Thyroid gland (tissue), 4 donors: ENCODE measurements around the gene CD72. TPM values are rescaled to one million over a fixed set of nuclear protein-coding genes. Genes with fewer than 3 reads are reported as not detected.

Source experiments
- DNase-seq, 2 donors: peaks; one replicate each; pipeline ENCODE4 v3.0.0-alpha.2; 2019
- H3K27ac ChIP-seq, 3 donors: fragments of 200-600 bp; sonication (generic); 1 replicate in 2 of 3; 2 replicates in 1 of 3; pipeline ENCODE4 v1.5.1; 2016 to 2019; ENCODE audit warnings: mild to moderate bottlenecking in 1 of 3, moderate library complexity in 1 of 3
- H3K27me3 ChIP-seq: fragments of 200-600 bp; sonication (generic); one replicate; pipeline ENCODE4 v1.5.1; 2019
- H3K36me3 ChIP-seq, 2 donors: fragments of 200-600 bp; sonication (generic); one replicate each; pipeline ENCODE4 v1.5.1; 2016 to 2019
- H3K4me1 ChIP-seq, 2 donors: fragments of 200-600 bp; sonication (generic); one replicate each; pipeline ENCODE4 v1.5.1; 2017 to 2019
- H3K4me3 ChIP-seq, 3 donors: fragments of 200-600 bp; sonication (generic); replicated peaks in 1 of 3; 1 replicate in 2 of 3; 2 replicates in 1 of 3; pipeline ENCODE4 v1.5.1; 2016; ENCODE audit warnings: mild to moderate bottlenecking in 1 of 3
- H3K9me3 ChIP-seq: fragments of 200-600 bp; sonication (generic); one replicate; pipeline ENCODE4 v1.5.1; 2017
- CTCF ChIP-seq, 6 experiments: fragments of 200-600 bp in 3 of 6; fragments of 450-650 bp in 3 of 6; sonication (generic) in 3 of 6; IDR thresholded peaks; one replicate each; pipeline ENCODE4 v1.5.1; 2016 to 2019; ENCODE audit warnings: antibody characterized with exemption in 6 of 6, mild to moderate bottlenecking in 2 of 6, inconsistent platforms in 1 of 6, moderate library complexity in 1 of 6
- POLR2A ChIP-seq, 2 donors: fragments of 450-650 bp; IDR thresholded peaks; one replicate each; pipeline ENCODE4 v1.6.1; 2017; ENCODE audit warnings: antibody characterized with exemption in 2 of 2, mild to moderate bottlenecking in 2 of 2, moderate library complexity in 1 of 2
- WGBS, 2 donors: methylation state at CpG; one replicate each; pipeline ENCODE4 v1.1.5; 2017; 5-methylcytosine and 5-hydroxymethylcytosine counted together
- intact Hi-C: fragments of 100-400 bp; cut with DNase I; formaldehyde crosslinking; loops from one replicate; pipeline ENCODE4 v1.15.1; 2023
- total RNA-seq, 4 donors: library from RNA; depleted of rRNA; stranded (reverse); fragments of >200 nt; gene quantifications; one replicate each; pipeline ENCODE4 v1.2.3, GENCODE V29; 2016

Gene CD72
- total RNA-seq, 4 donors from 2014 or later = 1.8 to 5.8 (median 3.1) TPM

- peaks cover 17 to 19% of the 10 kb centered on the region in 2 donors for H3K36me3 ChIP-seq
- TF ChIP-seq POLR2A (IDR thresholded peaks at IDR 0.05) = no peak
- intact Hi-C loops = loop anchor here (5.0 kb wide), 1 partner anchor 42 kb away; no protein-coding TSS in a partner anchor
- H3K27me3 ChIP-seq = no peaks in the 10 kb centered on the region
- H3K9me3 ChIP-seq = no peaks in the 10 kb centered on the region
- H3K27ac ChIP-seq = peak overlapping the region in 1 of 3 donors; percentile 93
- peak overlapping the region; percentile 30 to 91 (median 53) for H3K4me3 ChIP-seq
- peaks cover 12 to 21% of the 10 kb centered on the region in 2 donors for H3K4me1 ChIP-seq
- WGBS, 2 donors = 0% methylated on average over 7 to 13 of the region's 76 CpGs
- DNase-seq = peak; percentile 32 to 40
Measured at GRCh38 chr9:35605351-35606137, 12.7 kb downstream of the CD72 start.

DNA sequence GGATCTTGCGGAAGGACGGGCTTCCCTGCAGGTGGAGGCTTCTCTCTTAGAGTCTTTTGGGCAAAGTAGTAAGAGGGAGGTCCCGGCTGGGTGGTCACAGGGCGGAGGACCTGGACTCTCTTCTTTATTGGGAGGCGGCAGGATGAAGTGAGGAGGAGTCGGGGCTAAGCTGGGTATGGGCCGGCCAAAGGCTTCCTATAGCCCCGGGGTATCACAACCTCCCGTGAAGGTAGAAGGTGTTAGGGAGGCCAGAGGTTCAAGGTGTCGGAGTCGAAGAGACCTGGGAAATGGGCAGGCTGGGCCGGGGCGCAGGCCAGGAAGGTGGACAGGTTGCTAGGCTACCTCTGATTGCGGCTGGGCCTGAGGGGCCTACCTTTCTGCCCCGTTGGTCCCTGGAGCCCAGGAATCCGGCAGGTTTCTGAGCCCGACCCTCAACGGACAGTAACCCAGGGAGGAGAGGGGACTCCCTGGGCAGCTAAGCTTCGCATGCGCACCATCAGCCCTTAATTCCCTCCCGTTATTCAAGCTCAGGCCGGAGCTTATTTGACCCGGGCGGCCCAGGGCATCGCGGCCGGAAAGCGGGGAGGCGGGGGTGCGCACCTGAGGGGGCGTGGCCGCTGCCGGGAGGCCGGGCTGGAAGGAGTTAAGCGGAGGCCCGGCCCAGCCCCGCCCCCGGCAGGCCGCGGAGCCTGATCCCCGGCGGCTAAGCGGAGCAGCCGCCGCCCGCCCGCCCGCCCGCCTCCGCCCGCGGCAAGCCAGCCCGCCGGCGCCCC is 13.4 kb downstream of the CD72 start, which contains the start of gene TESK1:
Gene TESK1 (plus strand): TSS at position 685 of the 773 bp plus-strand sequence. CDS start 358 bp downstream, outside the sequence.
- Histone ChIP-seq H3K4me1 (peaks cover 12 to 21% of the 10 kb centered on the region in 2 donors), H3K4me3 (peak within 1 kb of the TSS; percentile 53 to 91 (median 76)), H3K27ac (peak within 1 kb of the TSS; percentile 81 to 93 (median 87)), H3K27me3 (no peaks in the 10 kb centered on the region), H3K9me3 (no peaks in the 10 kb centered on the region), H3K36me3 (peaks cover 15 to 16% of the 10 kb centered on the region in 2 donors)
- intact Hi-C loops = loop anchor here (5.0 kb wide), 2 partner anchors 43 to 128 kb away; partner anchors contain the start of genes CREB3 and TLN1
- DNase-seq = peak; percentile 86 to 88
- TF ChIP-seq CTCF (IDR thresholded peaks at IDR 0.05) (no peak), POLR2A (IDR thresholded peaks at IDR 0.05) (peak in 1 of 2 donors; percentile 46)
- WGBS, 2 donors = 0 to 1% methylated on average over 13 to 18 of the region's 55 CpGs

GRCh38 chr9:35603986-35604577 is 14.1 kb downstream of the CD72 start:
- peaks cover 8 to 9% of the 10 kb centered on the region in 2 donors for H3K36me3 ChIP-seq
- intact Hi-C loops = loop anchor here (5.0 kb wide), 1 partner anchor 128 kb away; the partner anchor contains the start of genes CREB3 and TLN1

GRCh38 chr9:35603506-35603985 is 14.7 kb downstream of the CD72 start:
- peak overlapping the region in 1 of 3 donors; percentile 91 for H3K4me3 ChIP-seq
- H3K27me3 ChIP-seq = no peaks in the 10 kb centered on the region
- H3K27ac ChIP-seq = peak overlapping the region; percentile 20 to 93 (median 72)
- no peak for TF ChIP-seq CTCF (IDR thresholded peaks at IDR 0.05)
- TF ChIP-seq POLR2A (IDR thresholded peaks at IDR 0.05) = no peak
- no peaks in the 10 kb centered on the region for H3K9me3 ChIP-seq
- intact Hi-C loops = loop anchor here (5.0 kb wide), 1 partner anchor 129 kb away; the partner anchor contains the start of genes CREB3 and TLN1
- H3K4me1 ChIP-seq = peaks cover 12 to 32% of the 10 kb centered on the region in 2 donors
- peaks cover 4 to 5% of the 10 kb centered on the region in 2 donors for H3K36me3 ChIP-seq
- peak; percentile 47 to 54 for DNase-seq
- 18 to 22% methylated on average over 18 of the region's 18 CpGs for WGBS, 2 donors

More at GRCh38 chr9:35603986-35604577, 14.1 kb downstream of the CD72 start:
- WGBS, 2 donors = 0 to 1% methylated on average over 29 to 39 of the region's 41 CpGs
- peak overlapping the region; percentile 81 to 93 (median 87) for H3K27ac ChIP-seq
- no peaks in the 10 kb centered on the region for H3K9me3 ChIP-seq
- H3K4me3 ChIP-seq = peak overlapping the region; percentile 8 to 91 (median 76)
- H3K4me1 ChIP-seq = peaks cover 12 to 26% of the 10 kb centered on the region in 2 donors
- DNase-seq = peak; percentile 100
- no peaks in the 10 kb centered on the region for H3K27me3 ChIP-seq
- peak in 1 of 2 donors; percentile 91 for TF ChIP-seq POLR2A (IDR thresholded peaks at IDR 0.05)
- peak; percentile 74 to 98 (median 94) for TF ChIP-seq CTCF (IDR thresholded peaks at IDR 0.05)
